Esophagus squamous epithelium (tissue), 4 donors: ENCODE results near the gene EXOSC9.

Experiments
- POLR2A ChIP-seq, 4 donors: fragments of 450-650 bp; IDR thresholded peaks; one replicate each; pipeline ENCODE4 v1.6.1; 2017; ENCODE audit warnings: antibody characterized with exemption in 4 of 4, mild to moderate bottlenecking in 4 of 4, moderate library complexity in 3 of 4
- TF ChIP-seq, protein P1 (sequence below), 6 experiments: fragments of 450-650 bp in 4 of 6; fragments of 200-600 bp in 2 of 6; sonication (generic) in 2 of 6; IDR thresholded peaks; one replicate each; pipeline ENCODE4 v1.5.1; 2016 to 2019; ENCODE audit warnings: antibody characterized with exemption in 6 of 6, mild to moderate bottlenecking in 4 of 6, moderate library complexity in 4 of 6

DNA sequence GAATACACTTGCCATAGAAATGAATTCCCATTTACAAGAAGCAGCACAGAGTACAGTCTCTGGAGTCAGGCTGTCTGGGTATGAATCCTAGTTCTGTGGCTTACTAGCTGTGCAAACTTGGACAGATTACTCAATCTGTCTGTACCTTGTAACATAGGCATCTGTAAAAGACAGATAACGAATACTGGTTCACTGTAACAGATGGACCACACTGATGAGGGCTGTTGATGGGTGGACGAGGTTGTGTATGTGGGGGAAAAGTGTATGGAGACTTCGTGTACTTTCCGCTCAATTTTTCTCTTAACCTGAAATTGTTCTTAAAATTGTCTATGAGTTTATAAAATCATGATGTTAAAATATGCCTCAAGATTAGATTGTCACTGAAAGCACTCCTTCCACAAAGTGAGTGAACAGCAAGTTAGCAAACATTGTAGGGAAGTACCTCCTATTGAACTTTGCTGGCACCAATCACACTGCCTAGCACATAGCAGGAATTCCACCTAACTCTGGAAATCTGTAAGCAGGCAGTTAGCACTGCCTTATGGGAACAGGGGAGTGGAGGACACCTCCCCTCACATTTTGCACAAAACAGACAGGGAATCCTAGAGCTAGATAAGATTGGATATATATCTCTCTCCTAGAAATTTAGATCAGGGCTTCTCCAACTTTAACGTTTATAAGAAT lies 6.5 kb upstream of the EXOSC9 start:
- TF ChIP-seq, protein P1, sequence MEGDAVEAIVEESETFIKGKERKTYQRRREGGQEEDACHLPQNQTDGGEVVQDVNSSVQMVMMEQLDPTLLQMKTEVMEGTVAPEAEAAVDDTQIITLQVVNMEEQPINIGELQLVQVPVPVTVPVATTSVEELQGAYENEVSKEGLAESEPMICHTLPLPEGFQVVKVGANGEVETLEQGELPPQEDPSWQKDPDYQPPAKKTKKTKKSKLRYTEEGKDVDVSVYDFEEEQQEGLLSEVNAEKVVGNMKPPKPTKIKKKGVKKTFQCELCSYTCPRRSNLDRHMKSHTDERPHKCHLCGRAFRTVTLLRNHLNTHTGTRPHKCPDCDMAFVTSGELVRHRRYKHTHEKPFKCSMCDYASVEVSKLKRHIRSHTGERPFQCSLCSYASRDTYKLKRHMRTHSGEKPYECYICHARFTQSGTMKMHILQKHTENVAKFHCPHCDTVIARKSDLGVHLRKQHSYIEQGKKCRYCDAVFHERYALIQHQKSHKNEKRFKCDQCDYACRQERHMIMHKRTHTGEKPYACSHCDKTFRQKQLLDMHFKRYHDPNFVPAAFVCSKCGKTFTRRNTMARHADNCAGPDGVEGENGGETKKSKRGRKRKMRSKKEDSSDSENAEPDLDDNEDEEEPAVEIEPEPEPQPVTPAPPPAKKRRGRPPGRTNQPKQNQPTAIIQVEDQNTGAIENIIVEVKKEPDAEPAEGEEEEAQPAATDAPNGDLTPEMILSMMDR (IDR thresholded peaks at IDR 0.05) = no peak
- no peak for TF ChIP-seq POLR2A (IDR thresholded peaks at IDR 0.05)
